Measurements from ENCODE around the gene ITPR2.
"Not testable (repeated sequence)": the region's sequence is repeated elsewhere in the genome, so short reads cannot be mapped to it uniquely, and the experiment has no call there.

ITPR2 gene

GRCh38 chr12:26768611-26769603 is 64.1 kb downstream of the ITPR2 start:
- CTCF ChIA-PET = no interaction called here
- no peak for DNase-seq (ENCODE audit: low spot score)
- POLR2A ChIA-PET (ENCODE audit: low non-redundant PET) = no interaction called here

GRCh38 chr12:26767865-26768264 is 65.1 kb downstream of the ITPR2 start:
- no peak overlapping the region for H3K27ac ChIP-seq
- ChIA-PET CTCF (interaction anchor here (0.7 kb wide), 1 partner anchor 497 kb away, joined by 4 read pairs; no protein-coding TSS in a partner anchor), POLR2A (ENCODE audit: low non-redundant PET) (no interaction called here)
- TF ChIP-seq, protein P1, sequence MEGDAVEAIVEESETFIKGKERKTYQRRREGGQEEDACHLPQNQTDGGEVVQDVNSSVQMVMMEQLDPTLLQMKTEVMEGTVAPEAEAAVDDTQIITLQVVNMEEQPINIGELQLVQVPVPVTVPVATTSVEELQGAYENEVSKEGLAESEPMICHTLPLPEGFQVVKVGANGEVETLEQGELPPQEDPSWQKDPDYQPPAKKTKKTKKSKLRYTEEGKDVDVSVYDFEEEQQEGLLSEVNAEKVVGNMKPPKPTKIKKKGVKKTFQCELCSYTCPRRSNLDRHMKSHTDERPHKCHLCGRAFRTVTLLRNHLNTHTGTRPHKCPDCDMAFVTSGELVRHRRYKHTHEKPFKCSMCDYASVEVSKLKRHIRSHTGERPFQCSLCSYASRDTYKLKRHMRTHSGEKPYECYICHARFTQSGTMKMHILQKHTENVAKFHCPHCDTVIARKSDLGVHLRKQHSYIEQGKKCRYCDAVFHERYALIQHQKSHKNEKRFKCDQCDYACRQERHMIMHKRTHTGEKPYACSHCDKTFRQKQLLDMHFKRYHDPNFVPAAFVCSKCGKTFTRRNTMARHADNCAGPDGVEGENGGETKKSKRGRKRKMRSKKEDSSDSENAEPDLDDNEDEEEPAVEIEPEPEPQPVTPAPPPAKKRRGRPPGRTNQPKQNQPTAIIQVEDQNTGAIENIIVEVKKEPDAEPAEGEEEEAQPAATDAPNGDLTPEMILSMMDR (conservative IDR thresholded peaks at IDR 0.05; ENCODE audit: low read depth) = no peak
- no peak for DNase-seq (ENCODE audit: low spot score)

More at GRCh38 chr12:26768611-26769603, 64.1 kb downstream of the ITPR2 start:
- no peak overlapping the region for H3K27ac ChIP-seq
- TF ChIP-seq, protein P1 (conservative IDR thresholded peaks at IDR 0.05; ENCODE audit: low read depth) = no peak

- no peak overlapping the region for H3K27ac ChIP-seq
- DNase-seq (ENCODE audit: low spot score) = no peak
- TF ChIP-seq, protein P1 (conservative IDR thresholded peaks at IDR 0.05; ENCODE audit: low read depth) = no peak
- ChIA-PET CTCF (interaction anchor here (0.6 kb wide), 1 partner anchor 659 kb away, joined by 3 read pairs; no protein-coding TSS in a partner anchor), POLR2A (ENCODE audit: low non-redundant PET) (no interaction called here)
These were observed 65.9 kb downstream of the ITPR2 start for GRCh38 chr12:26767116-26767515.

DNA sequence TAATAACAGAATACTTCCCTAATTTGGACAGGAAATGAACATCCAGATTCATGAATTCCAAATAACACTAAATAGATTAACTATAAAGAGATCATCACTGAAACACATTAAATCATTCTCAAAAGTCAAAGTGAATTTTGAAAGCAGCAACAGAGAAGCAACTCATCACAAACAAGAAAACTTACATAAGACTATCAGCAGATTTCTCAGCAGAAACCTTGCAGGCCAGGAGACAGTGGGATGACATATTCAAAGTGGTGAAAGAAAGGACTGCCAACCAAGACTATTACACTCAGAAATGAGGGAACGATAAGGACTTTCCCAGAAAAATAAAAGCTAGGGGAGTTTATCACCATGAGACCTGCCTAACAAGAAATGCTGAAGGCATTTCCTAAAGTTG is 70.8 kb downstream of the ITPR2 start:
- no peak for DNase-seq (ENCODE audit: low spot score)
- CTCF ChIA-PET = interaction anchor here (0.5 kb wide), 1 partner anchor 738 kb away, joined by 3 read pairs; no protein-coding TSS in a partner anchor
- POLR2A ChIA-PET (ENCODE audit: low non-redundant PET) = no interaction called here
- H3K27ac ChIP-seq = no peak overlapping the region
- TF ChIP-seq, protein P1 (conservative IDR thresholded peaks at IDR 0.05; ENCODE audit: low read depth) = no peak

GRCh38 chr12:26761775-26762174 is 71.2 kb downstream of the ITPR2 start:
- H3K27ac ChIP-seq = no peak overlapping the region
- TF ChIP-seq, protein P1 (conservative IDR thresholded peaks at IDR 0.05; ENCODE audit: low read depth) = no peak
- CTCF ChIA-PET = no interaction called here
- POLR2A ChIA-PET (ENCODE audit: low non-redundant PET) = no interaction called here
- DNase-seq (ENCODE audit: low spot score) = no peak

GRCh38 chr12:26760657-26761293 is 72.2 kb downstream of the ITPR2 start:
- TF ChIP-seq, protein P1 (conservative IDR thresholded peaks at IDR 0.05; ENCODE audit: low read depth) = no peak
- DNase-seq (ENCODE audit: low spot score) = no peak
- POLR2A ChIA-PET (ENCODE audit: low non-redundant PET) = no interaction called here
- CTCF ChIA-PET = no interaction called here
- H3K27ac ChIP-seq = no peak overlapping the region

DNA sequence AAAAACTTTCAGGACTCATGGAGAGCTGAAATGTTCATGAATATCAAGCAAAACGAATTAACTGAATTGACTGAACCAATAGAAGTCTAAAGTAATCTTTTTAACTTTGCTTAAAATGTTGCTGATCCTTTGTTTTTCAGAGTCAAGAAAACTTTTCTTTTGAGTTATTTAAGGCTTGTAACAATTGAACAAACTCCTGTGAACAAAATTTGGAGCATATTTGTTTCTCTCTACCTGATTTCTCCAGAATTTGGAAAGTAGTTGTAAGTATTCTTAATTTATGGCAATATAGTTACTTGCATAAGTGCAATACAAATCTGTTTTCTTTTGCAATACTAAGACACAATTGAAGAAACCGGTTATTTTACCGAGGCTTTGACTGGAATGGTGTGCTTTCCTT is 77.6 kb downstream of the ITPR2 start:
- CTCF ChIA-PET; POLR2A ChIA-PET (ENCODE audit: low non-redundant PET); H3K27ac ChIP-seq; DNase-seq (ENCODE audit: low spot score): not testable (repeated sequence)

All from RWPE1 (cell line).